Gastrocnemius medialis (tissue), 4 donors: ENCODE measurements around the gene IL1A.

Experiments
- CTCF ChIP-seq, 5 experiments: fragments of 450-650 bp in 3 of 5; fragments of 200-600 bp in 2 of 5; sonication (generic) in 2 of 5; IDR thresholded peaks in 4 of 5; conservative IDR thresholded peaks in 1 of 5; 1 replicate in 4 of 5; 2 replicates in 1 of 5; pipeline ENCODE4 v1.5.1; 2016 to 2019; ENCODE audit warnings: antibody characterized with exemption in 5 of 5, mild to moderate bottlenecking in 3 of 5, moderate library complexity in 3 of 5
- POLR2A ChIP-seq, 2 donors: fragments of 450-650 bp; IDR thresholded peaks; one replicate each; pipeline ENCODE4 v1.6.1; 2017; ENCODE audit warnings: antibody characterized with exemption in 2 of 2, mild to moderate bottlenecking in 2 of 2, moderate library complexity in 2 of 2

- TF ChIP-seq CTCF (IDR thresholded peaks at IDR 0.05 in 4 of 5, conservative IDR thresholded peaks at IDR 0.05 in 1 of 5), result no peak
- TF ChIP-seq POLR2A (IDR thresholded peaks at IDR 0.05), result no peak
Observed at GRCh38 chr2:112814278-112814677, 30.0 kb upstream of the IL1A start.
